Measurements from ENCODE around the gene MAP2K5. TPM values are rescaled to one million over a fixed set of nuclear protein-coding genes. Genes with fewer than 3 reads are reported as not detected.

The MAP2K5 gene
- polyA plus RNA-seq (ENCODE audit: insufficient read length in 3 of 3), result 10 to 100 TPM; 18.9 to 26.7 (median 21.6) TPM

- peak in 2 of 3 donors; percentile 40 to 58 for DNase-seq (ENCODE audit: low read depth in 3 of 3, low spot score in 2 of 3)
Measured at GRCh38 chr15:67542420-67543347, at the start of gene MAP2K5. Gene MAP2K5, plus strand, starts transcription at chr15:67542703. Its CDS starts 633 bp downstream, at chr15:67543336.

GRCh38 chr15:67495585-67495984, 46.9 kb upstream of the MAP2K5 start:
- no peak for DNase-seq (ENCODE audit: low read depth in 3 of 3, low spot score in 2 of 3)

GRCh38 chr15:67501177-67501835, 41.2 kb upstream of the MAP2K5 start:
- DNase-seq (ENCODE audit: low read depth in 3 of 3, low spot score in 2 of 3), result no peak

GRCh38 chr15:67501836-67502461, 40.6 kb upstream of the MAP2K5 start:
- no peak for DNase-seq (ENCODE audit: low read depth in 3 of 3, low spot score in 2 of 3)

- DNase-seq (ENCODE audit: low read depth in 3 of 3, low spot score in 2 of 3), result no peak
Measured at GRCh38 chr15:67504056-67504455, 38.4 kb upstream of the MAP2K5 start.

- DNase-seq (ENCODE audit: low read depth in 3 of 3, low spot score in 2 of 3), result no peak
Measured at GRCh38 chr15:67504796-67505195, 37.7 kb upstream of the MAP2K5 start.

- no peak for DNase-seq (ENCODE audit: low read depth in 3 of 3, low spot score in 2 of 3)
Measured at GRCh38 chr15:67505675-67506572, 36.6 kb upstream of the MAP2K5 start.

- DNase-seq (ENCODE audit: low read depth in 3 of 3, low spot score in 2 of 3), result no peak
Measured at GRCh38 chr15:67506775-67507747, 35.4 kb upstream of the MAP2K5 start.

- DNase-seq (ENCODE audit: low read depth in 3 of 3, low spot score in 2 of 3), result no peak
Measured at GRCh38 chr15:67508407-67508806, 34.1 kb upstream of the MAP2K5 start.

GRCh38 chr15:67509918-67510317, 32.6 kb upstream of the MAP2K5 start:
- no peak for DNase-seq (ENCODE audit: low read depth in 3 of 3, low spot score in 2 of 3)

GRCh38 chr15:67510597-67511190, 31.8 kb upstream of the MAP2K5 start:
- no peak for DNase-seq (ENCODE audit: low read depth in 3 of 3, low spot score in 2 of 3)

GRCh38 chr15:67511606-67512005, 30.9 kb upstream of the MAP2K5 start:
- no peak for DNase-seq (ENCODE audit: low read depth in 3 of 3, low spot score in 2 of 3)

- DNase-seq (ENCODE audit: low read depth in 3 of 3, low spot score in 2 of 3), result no peak
Measured at GRCh38 chr15:67512140-67512539, 30.4 kb upstream of the MAP2K5 start.

- no peak for DNase-seq (ENCODE audit: low read depth in 3 of 3, low spot score in 2 of 3)
Measured at GRCh38 chr15:67512933-67513714, 29.4 kb upstream of the MAP2K5 start.

GRCh38 chr15:67515090-67515489, 27.4 kb upstream of the MAP2K5 start:
- DNase-seq (ENCODE audit: low read depth in 3 of 3, low spot score in 2 of 3), result no peak

GRCh38 chr15:67515557-67515956, 26.9 kb upstream of the MAP2K5 start:
- no peak for DNase-seq (ENCODE audit: low read depth in 3 of 3, low spot score in 2 of 3)

GRCh38 chr15:67520321-67521028, 22.0 kb upstream of the MAP2K5 start:
- DNase-seq (ENCODE audit: low read depth in 3 of 3, low spot score in 2 of 3), result peak in 2 of 3 donors; percentile 18 to 50

Data from right renal cortex interstitium (tissue), 3 donors.